ENCODE results near the gene CTPS2.

The CTPS2 gene

DNA sequence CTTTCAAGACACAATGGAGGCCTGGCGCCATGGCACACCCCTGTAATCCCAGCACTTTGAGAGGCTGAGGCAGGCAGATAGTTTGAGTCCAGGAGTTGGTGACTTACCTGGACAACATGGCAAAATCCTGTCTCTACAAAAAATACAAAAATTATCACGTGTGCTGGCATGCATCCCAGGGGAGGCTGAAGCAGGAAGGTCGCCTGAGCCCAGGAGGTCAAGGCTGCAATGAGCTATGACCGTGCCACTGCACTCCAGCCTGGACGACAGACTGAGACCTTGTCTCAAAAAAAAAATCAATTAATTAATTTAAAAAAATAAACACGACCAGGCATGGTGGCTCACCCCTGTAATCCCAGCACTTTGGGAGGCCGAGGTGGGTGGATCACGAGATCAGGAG is 2.0 kb upstream of the CTPS2 start:
- DNase-seq = no peak

DNA sequence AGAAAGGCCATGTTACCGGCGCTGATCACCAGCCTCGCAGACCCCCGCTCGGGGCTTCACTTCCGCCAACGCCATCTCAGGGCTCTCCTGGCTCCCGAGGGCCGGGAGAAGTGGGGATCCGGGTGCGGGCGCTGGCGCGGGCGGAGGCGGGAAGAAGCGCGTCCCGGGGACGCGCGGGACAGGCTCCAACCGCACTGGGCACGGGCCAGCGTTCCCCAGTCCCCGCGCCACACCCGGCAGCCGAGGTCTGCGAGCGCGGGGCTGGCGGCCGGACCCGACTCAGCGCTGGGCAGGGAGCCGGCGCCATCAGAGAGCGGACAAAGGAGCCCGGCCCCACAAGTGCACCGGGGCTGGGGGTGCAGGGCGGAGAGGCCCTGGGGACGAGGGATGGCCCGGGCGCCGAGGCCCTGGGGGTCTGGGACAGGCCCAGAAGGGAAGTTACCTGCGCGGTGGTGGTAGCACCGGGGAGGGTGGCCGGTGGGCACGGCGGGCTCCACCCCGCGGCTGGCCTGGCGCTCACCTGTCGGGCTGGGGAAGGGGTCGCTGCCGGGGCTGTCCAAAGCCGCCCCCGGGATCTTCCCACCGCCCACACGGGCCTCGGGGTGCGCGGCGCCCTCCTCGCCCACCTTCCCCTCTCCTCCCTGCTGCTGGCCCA is 449 bp downstream of the CTPS2 start:
- peak in 15 of 58 donors; percentile 1 to 44 (median 9) for DNase-seq

DNA sequence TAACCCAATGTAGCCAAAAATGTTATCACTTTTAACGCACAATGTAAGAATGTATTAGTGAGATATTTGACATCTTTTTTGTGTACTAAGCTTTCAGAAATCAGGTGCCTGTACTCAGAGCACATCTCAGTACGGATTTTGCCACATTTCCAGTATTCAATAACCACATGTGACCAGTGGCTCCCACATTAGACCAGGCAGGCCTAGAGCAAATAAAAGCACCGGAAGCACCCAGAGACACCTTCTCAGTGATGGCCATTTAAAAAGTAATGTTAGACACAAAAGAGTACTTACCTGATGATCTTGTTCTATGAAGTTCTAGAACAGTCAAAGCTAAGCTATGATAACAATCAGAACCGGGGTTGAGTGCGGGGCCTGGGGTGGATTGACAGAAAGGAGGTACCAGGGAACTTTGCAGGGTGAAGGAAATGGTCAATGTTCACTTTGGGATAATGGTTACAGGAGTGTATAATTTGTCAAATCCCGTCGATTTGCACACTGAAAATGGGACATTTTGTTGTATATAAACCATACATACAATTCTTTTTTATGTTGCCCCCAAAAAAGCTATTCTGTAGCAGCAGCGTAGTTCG is 1.2 kb downstream of the CTPS2 start:
- no peak for DNase-seq

DNA sequence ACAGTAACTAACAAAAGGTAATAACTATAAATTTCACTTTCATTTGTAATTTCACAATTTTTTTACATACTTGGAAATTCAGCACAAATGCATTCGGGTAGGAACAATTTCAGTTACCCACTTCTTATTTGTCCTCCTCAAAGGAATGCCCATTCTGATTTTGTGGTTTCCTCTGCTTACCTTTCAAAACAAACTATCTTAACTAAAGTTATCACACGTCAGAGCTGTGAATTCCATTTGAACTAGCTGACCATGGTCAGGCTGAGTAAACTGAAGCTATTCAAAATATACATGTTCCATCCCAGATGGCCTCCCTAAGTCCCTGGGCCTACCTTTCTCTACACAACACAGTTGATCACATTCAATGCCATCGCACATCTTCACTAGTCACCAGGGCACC is 4.5 kb downstream of the CTPS2 start:
- no peak for DNase-seq

DNA sequence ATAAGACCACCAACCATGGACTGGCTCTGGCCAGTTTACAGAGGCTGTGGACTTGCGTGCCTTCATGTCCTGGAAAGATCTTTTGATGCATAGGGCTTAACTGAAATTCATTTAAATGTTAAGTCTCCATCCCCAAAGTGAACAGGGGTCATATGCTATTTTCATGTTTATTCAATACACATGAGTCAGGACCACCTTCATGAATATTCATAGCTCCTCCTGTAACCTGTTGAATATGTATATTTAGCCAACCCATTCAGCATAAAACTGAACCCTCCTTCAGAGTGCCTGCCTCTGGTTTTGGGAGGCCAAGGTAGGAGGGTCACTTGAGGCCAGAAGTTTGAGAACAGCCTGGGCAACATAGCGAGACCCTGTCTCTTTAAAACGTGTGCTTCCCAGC is 7.1 kb downstream of the CTPS2 start:
- no peak for DNase-seq

DNA sequence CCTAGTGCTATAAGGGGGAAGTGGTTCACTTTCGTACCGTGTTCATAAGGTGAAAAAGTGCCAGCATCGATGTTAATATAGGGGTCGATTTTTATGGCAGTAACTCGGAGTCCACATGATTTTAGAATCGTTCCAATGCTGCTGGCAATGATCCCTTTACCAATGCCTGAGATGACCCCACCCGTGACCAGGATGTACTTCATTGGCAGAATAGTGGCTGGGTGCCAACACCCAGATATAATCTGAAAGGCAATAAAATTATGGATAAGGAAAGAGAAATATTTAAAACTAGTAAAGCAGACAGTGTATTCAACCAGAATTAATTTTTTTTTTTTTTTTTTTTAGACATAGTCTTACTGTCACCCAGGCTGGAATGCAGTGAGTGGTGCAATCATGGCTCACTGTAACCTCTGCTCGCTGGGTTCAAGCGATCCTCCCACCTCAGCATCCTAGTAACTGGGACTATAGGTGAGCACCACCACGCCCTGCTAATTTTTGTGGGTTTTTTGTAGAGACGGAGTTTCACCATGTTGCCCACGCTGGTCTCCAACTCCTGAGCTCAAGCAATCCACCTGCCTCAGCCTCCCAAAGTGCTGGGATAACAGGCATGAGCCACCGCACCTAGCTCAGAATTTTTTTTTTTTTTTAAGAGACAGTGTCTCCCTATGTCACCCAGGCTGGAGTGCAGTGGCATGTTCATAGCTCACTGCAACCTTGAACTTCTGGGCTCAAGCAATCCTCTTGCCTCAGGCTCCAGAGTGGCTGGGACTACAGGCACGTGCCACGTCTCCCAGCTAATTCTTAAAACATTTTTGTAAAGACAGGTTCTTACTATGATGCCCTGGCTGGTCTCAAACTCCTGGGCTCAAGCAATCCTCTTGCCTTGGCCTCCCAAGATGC is 9.5 kb downstream of the CTPS2 start:
- no peak for DNase-seq

DNA sequence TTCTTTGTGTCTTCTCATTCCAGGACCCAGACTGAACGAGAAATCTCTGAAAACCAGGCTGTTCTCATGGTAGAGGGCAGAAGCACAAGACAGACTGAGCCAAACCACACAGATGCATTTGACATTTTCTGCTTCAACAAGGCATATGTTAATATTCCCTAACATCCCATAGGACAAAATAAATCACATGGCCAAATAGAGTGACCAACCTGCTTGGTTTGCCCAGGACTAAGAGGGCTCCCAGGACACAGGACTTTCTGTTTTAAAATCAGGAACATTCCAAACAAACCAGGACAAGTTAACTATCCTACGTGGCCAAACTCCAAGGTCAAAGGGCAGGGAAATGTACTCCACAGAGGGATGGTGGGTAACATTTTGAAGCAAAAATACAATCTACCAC is 11.7 kb downstream of the CTPS2 start:
- DNase-seq = no peak

DNA sequence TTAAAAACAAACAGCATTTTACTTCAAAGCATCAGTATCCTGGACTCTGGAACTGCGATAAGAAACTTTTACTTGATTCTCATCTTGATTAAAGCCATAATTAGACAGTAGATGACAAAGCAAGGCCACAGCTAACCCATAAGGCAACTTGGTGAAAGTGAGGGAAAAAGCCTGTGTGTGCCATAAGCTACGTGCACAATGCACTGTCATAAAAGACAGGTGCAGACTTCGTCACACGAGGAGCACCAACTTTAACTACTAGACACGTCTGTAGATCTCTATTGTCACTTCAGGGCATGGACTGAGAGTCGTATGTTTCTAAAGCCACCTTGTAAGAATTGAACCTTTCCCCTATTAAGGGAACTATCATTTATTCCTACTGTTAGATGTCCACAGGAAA is 13.1 kb downstream of the CTPS2 start:
- no peak for DNase-seq

DNA sequence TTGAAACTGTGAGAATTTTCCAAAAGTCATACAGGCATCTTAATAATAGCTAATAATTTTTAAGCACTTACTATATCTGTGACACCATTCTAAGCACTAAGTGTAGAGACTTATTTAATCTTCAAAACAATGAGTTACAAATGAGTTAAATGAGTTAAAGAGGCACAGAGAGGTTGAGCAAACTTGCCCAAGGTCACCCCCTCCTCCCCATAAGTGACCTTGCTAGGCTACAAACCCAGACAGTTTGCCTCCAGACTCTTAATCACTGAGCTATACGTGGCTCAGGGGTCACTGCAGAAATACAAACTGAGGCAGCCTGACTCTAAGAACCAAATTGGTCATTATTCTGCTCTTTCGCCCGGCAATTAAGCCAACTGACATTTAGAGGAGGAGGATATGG is 15.5 kb downstream of the CTPS2 start:
- no peak for DNase-seq

DNA sequence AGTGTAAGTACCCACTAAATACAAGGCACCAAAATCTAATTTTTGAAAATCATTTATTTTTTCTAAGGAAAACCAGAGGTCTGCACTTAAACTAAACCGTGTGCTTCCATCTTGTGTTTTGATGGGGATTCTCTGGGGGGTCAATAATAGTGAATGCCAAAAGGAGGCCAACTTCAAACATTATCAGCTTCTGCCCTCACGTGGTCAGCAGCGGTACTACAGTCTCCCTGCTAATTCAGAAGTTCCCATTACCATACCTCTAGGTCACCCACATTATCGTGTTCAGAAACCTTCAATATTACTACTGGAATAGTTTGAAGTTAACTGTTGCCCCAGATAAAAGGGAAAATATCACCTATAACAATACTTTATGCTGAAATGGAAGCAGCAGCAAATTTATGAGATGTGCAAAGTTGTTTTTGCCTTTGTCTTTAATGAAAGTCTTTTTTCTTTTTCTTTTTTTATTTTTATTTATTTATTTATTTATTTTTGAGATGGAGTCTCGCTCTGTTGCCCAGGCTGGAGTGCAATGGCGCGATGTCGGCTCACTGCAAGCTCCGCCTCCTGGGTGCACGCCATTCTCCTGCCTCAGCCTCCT is 17.3 kb downstream of the CTPS2 start:
- peak in 35 of 58 donors; percentile 0 to 76 (median 7) for DNase-seq

DNA sequence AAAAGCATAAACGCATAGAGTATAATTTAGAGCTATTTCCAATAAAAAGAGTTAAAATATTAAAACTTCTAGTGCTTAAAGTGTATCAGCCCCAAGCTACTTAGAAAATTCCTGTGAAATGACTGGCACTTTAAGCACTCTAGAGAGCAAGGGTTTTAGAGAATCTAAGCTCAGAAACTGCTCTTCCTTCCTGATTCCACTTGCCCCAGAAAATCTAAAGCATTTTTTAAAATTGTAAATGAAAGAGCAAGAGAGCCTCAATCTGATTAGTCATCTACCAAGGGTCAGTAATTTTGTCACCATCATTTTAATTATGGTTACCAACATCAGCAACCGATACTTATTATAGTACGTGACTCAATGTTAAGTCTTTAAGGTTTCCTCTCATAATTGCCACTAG is 25.0 kb downstream of the CTPS2 start:
- no peak for DNase-seq

DNA sequence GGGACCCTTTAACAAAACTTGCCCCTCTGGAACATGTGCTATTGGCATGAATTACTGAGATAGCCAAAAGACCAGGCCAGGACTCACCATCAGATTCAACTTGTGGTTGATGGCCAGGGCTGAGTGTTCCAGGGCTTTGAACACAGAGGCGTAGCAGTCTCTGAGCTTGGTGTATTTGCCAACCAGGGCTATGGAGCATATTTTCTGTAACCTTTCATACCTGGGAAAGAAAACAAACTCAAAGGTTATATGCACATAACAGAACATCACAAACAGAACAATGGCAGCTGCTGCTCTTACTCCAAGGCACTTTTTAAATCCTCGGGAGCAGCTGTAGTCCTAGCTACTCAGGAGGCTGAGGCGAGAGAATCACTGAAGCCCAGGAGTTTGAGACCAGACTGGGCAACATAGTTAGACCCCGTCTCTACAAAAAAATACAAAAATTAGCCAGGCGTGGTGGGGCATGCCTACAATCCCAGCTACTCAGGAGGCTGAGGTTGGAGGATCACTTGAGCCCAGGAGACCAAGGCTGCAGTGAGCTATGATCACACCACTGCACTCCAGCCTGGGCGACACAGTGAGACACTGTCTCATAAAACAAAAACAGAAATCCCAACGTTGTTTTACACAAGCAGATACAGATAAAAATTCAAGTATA is 29.3 kb downstream of the CTPS2 start:
- no peak for DNase-seq

DNA sequence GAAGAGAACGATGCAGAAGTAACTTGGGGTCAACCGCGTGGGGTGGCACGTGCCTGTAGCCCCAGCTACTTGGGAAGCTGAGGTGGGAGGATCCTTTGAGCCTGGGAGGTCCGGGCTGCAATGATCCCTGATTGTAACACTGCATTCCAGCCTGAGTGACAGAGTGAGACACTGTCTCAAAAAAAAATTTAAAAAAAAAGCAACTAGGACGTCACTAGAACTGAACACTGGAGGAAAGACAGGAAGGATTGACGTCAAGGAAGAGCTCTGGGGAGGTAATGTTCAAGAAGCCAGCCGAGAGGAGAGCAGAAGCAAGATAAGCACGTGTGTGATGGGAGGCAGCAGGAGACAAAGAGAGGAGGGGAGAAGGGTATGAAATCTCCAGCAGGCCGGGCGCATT is 33.8 kb downstream of the CTPS2 start:
- no peak for DNase-seq

DNA sequence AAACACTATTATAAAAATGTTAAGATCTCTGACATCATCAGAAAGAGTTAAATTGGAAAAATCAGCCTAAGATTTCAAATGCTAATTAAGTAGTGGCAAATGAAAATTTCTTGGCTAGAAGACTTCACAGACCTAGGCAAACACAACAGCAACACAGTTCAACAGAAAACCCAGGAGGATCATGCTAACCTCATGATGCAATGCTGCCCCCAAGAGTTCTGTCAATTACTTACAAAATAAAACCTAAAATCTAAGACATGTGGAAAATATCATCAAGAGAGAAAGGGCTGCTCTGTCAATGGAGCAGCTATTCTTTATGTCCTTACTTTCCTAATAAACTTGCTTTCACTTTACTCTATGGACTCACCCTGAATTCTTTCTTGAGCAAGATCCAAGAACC is 41.5 kb downstream of the CTPS2 start:
- DNase-seq = peak in 13 of 58 donors; percentile 0 to 39 (median 2)

DNA sequence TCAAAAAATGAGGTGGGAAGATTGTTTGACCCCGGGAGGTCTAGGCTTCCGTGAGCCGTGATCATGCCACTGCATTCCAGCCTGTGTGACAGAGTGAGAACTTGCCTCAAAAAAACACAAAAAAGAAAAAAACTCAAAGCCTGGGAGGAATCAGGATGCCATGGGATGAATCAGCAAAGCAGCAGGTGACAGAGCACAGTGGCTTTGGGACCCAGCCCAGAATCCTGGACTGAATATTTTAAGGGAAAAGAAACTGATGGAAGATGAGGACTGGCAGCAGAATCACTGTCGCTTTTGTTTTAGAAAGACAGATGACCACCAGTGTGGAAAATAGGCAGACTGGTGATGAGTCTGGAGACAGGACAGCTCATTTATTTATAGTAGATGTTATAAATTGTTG is 45.9 kb downstream of the CTPS2 start:
- DNase-seq = peak in 33 of 58 donors; percentile 0 to 59 (median 4)

DNA sequence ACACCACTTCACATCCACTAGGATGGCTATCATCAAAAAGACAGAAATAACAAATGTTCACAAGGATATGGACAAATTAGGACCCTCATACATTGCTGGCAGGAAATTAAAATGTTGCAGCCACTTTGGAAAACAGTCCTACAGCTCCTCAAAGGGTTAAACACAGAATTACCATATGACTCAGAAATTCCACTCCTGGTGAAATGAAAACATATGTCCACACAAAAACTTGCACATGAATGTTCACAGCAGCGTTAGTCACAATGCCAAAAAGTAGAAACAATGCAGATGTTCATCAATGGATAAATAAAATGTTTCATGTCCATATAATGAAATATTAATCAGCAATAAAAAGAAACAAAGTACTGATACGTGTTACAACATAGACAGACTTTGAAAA is 47.4 kb downstream of the CTPS2 start:
- no peak for DNase-seq

DNA sequence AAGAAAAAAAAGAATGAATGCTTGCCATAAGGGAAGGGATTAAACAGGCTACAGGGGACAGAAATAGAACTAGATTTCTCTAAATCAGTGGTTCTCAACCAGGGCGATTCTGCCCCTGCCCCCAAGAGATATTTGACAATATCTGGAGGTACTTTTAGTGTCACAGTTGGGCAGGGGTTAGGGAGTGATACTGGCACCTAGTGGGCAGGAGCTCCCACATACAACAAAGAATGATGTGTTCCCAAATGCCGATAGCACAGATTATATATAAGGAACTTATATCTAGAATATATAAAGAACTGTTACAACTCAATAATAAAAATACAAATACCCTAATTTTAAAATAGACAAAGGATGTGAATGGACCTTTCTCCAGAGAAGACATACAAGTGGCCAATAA is 47.8 kb downstream of the CTPS2 start:
- no peak for DNase-seq

DNA sequence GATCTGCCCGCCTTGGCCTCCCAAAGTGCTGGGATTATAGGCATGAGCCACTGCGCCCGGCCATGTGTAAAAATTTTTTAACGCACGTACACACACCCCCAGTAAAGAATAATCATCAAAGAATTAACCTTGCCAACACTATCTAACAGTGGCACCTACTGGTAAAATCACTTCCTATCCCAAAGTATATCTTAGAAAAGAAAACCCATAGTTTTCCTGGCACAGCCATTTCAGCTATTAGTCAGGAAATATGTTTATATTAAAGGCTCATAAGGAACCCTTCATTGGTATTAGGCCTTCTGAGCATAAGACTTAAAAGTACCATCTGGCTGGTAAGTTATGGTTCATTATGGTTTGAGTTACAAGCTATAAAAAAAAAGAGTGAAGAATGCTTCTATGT is 48.4 kb downstream of the CTPS2 start:
- DNase-seq = no peak

DNA sequence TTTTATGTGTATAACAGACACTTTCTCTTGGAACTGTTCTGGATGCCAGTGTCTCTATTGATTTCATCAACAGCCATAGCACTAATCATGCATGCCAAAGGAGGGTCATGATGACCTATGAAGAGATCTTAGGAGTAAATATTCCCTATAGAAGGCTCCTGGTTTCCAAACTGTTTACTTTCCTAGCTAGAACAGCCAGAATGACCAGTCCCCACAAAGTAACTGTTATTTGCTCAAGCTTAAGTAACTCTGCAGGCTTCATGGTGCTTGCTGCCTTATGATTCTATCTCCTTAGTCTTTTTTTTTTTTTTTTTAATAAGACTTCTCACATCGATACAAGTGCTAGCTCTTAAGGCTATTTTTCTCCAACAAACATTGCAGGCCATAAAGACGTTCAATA is 50.1 kb downstream of the CTPS2 start:
- no peak for DNase-seq

DNA sequence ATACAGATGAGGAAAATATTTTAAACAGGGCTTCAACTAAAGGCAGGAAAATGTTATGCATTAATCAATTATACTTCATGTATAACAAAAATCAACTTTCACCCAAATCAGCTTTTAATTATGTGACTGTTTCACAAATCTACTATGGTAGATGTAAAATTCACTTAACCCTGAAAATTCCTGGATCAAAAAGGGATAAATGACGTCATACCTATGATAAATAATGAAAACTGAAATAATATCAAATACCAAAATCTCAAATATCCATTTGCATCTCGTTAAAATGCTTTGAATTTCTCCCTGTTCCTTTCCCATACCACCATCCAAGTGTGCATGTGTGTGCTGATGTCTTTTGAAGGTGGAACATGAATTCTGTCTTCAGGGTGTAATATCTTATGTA is 51.0 kb downstream of the CTPS2 start:
- DNase-seq = no peak

DNA sequence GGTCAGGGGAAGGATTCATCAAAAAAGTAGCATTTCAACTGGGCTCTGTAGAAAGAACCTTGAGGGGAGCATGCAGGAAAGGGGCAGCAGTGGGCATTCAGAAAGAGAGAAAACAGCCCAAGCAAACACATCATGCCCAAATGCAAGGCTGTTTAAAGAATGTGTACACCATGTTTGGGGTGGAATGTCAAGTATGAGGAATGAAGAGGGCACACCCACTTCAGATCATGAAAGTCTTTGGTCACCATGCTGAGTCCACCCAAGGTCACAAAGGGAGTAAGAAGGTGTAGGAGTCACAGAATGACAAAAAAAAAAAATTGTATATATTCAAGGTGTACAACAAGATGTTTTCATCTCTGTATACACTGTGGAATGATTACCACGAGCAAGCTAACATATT is 53.1 kb downstream of the CTPS2 start:
- no peak for DNase-seq

DNA sequence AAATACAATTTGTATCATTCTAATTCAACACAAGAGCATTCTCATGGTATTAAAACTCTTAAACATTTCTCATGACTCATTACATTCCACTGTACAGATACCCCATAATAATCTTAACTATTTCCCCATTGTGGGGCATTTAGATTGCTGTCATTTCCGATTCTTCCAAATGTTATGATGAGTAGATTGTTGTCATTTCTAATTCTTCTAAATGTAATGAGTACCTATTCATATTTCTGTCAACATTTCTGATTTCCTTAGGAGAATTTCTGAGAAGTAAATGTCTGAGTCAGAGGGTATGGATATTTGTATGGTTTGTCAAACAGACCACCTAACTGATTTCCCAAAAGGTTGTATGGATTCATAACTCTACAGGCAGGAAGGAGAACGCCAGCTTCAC is 54.2 kb downstream of the CTPS2 start:
- no peak for DNase-seq
